ENCODE results near the gene CYP27C1.

The CYP27C1 gene

GRCh38 chr2:127137741-127138140, 82.4 kb downstream of the CYP27C1 start:
- Histone ChIP-seq H3F3A (ENCODE audit: insufficient read depth) (no peaks in the 10 kb centered on the region), H3K9me3 (ENCODE audit: insufficient read depth, low read length) (0 out of 2 replicates have a peak, but pooled peaks cover 5% of the 10 kb centered on the region), H3K9ac (ENCODE audit: low read length) (no peak overlapping the region), H3K9me2 (replicated peaks; ENCODE audit: insufficient read depth, low read length) (no peaks in the 10 kb centered on the region), H4K20me1 (ENCODE audit: low read depth, low read length) (no peaks in the 10 kb centered on the region), H3K79me2 (ENCODE audit: insufficient read depth, low read length) (no peaks in the 10 kb centered on the region), H3K27me3 (ENCODE audit: low read length) (no peaks in the 10 kb centered on the region), H3K36me3 (ENCODE audit: low read length) (no peaks in the 10 kb centered on the region), H3K27ac (ENCODE audit: low read depth, low read length) (no peak overlapping the region), H2AFZ (ENCODE audit: low read depth, low read length, severe bottlenecking) (no peak overlapping the region), H3K4me3 (ENCODE audit: insufficient read depth, low read length, poor library complexity, severe bottlenecking) (no peak overlapping the region), H3K4me2 (ENCODE audit: low read depth, low read length, poor library complexity, severe bottlenecking) (no peak overlapping the region)
- TF ChIP-seq, protein P1, sequence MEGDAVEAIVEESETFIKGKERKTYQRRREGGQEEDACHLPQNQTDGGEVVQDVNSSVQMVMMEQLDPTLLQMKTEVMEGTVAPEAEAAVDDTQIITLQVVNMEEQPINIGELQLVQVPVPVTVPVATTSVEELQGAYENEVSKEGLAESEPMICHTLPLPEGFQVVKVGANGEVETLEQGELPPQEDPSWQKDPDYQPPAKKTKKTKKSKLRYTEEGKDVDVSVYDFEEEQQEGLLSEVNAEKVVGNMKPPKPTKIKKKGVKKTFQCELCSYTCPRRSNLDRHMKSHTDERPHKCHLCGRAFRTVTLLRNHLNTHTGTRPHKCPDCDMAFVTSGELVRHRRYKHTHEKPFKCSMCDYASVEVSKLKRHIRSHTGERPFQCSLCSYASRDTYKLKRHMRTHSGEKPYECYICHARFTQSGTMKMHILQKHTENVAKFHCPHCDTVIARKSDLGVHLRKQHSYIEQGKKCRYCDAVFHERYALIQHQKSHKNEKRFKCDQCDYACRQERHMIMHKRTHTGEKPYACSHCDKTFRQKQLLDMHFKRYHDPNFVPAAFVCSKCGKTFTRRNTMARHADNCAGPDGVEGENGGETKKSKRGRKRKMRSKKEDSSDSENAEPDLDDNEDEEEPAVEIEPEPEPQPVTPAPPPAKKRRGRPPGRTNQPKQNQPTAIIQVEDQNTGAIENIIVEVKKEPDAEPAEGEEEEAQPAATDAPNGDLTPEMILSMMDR (IDR thresholded peaks at IDR 0.05; ENCODE audit: insufficient read depth, low read length, poor library complexity, severe bottlenecking), result no peak

- H3K4me3 ChIP-seq (ENCODE audit: insufficient read depth, low read length, poor library complexity, severe bottlenecking), result no peak overlapping the region
- H3K9me3 ChIP-seq (ENCODE audit: insufficient read depth, low read length), result 0 out of 2 replicates have a peak, but pooled peaks cover 5% of the 10 kb centered on the region
- H3K27ac ChIP-seq (ENCODE audit: low read depth, low read length), result no peak overlapping the region
- H3K9ac ChIP-seq (ENCODE audit: low read length), result no peak overlapping the region
- H2AFZ ChIP-seq (ENCODE audit: low read depth, low read length, severe bottlenecking), result no peak overlapping the region
- H3K27me3 ChIP-seq (ENCODE audit: low read length), result no peaks in the 10 kb centered on the region
- H3K4me2 ChIP-seq (ENCODE audit: low read depth, low read length, poor library complexity, severe bottlenecking), result no peak overlapping the region
- no peaks in the 10 kb centered on the region for H4K20me1 ChIP-seq (ENCODE audit: low read depth, low read length)
- no peaks in the 10 kb centered on the region for H3F3A ChIP-seq (ENCODE audit: insufficient read depth)
- H3K9me2 ChIP-seq (replicated peaks; ENCODE audit: insufficient read depth, low read length), result no peaks in the 10 kb centered on the region
- no peak for TF ChIP-seq EZH2phosphoT487 (conservative IDR thresholded peaks at IDR 0.05; ENCODE audit: low read length)
- TF ChIP-seq, protein P1 (IDR thresholded peaks at IDR 0.05; ENCODE audit: insufficient read depth, low read length, poor library complexity, severe bottlenecking), result no peak
- no peaks in the 10 kb centered on the region for H3K36me3 ChIP-seq (ENCODE audit: low read length)
- no peaks in the 10 kb centered on the region for H3K79me2 ChIP-seq (ENCODE audit: insufficient read depth, low read length)
Measured at GRCh38 chr2:127137225-127137624, 82.9 kb downstream of the CYP27C1 start.

DNA sequence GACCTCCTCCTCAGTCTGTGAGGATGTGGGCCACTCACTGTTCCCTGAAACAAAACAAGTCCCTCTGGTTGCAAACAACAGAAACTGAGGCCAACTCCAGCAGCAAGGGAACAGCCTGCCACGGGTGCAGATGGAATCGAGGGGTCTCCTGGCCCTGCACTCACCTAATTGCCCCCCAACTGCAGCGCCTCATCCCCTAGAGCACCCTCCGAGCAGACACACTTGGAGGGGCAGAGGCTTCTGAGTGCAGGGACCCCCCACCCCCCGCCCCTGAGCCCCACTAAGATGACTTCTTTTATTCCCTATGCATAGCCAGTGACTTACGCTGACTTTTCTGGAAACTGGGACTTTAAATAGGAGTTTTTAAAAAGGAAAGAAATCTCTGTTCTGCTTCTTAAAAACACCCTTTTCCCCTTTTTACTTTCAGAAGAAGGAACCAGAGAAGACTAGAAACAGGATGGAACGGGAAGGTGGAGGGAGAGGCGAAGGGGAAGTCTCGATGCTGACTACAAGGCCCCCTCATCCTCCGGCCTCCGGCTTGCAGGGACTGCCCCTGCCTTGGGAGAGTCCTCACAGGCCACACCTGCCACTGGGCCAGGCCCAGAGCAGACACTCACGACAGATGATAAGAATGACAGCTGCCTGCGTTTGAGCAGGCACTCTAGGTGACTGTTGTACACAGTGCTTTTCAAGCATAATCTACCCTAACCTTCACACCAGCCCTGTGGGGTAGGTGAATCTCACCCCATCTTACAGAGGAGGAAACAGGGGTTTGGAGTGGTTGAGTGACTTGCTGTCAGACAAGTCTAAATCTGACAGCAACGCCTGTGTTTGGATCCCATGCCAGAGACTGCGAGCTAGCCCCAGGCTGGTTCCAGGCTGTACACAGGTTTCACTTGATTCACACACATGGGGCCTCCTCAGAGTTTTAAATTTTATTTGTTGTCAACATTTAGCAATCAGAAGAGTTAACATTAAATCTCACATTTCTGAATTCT, 85.0 kb downstream of the CYP27C1 start:
- no peaks in the 10 kb centered on the region for H4K20me1 ChIP-seq (ENCODE audit: low read depth, low read length)
- no peak overlapping the region for H3K4me2 ChIP-seq (ENCODE audit: low read depth, low read length, poor library complexity, severe bottlenecking)
- TF ChIP-seq, protein P1 (IDR thresholded peaks at IDR 0.05; ENCODE audit: insufficient read depth, low read length, poor library complexity, severe bottlenecking), result no peak
- TF ChIP-seq EZH2phosphoT487 (conservative IDR thresholded peaks at IDR 0.05; ENCODE audit: low read length), result no peak
- no peak overlapping the region for H3K9ac ChIP-seq (ENCODE audit: low read length)
- H3F3A ChIP-seq (ENCODE audit: insufficient read depth), result no peaks in the 10 kb centered on the region
- H3K27me3 ChIP-seq (ENCODE audit: low read length), result no peaks in the 10 kb centered on the region
- H3K9me3 ChIP-seq (ENCODE audit: insufficient read depth, low read length), result 0 out of 2 replicates have a peak, but pooled peaks cover 5% of the 10 kb centered on the region
- H3K4me3 ChIP-seq (ENCODE audit: insufficient read depth, low read length, poor library complexity, severe bottlenecking), result no peak overlapping the region
- H3K79me2 ChIP-seq (ENCODE audit: insufficient read depth, low read length), result no peaks in the 10 kb centered on the region
- no peaks in the 10 kb centered on the region for H3K9me2 ChIP-seq (replicated peaks; ENCODE audit: insufficient read depth, low read length)
- no peak overlapping the region for H3K27ac ChIP-seq (ENCODE audit: low read depth, low read length)
- no peak overlapping the region for H2AFZ ChIP-seq (ENCODE audit: low read depth, low read length, severe bottlenecking)
- no peaks in the 10 kb centered on the region for H3K36me3 ChIP-seq (ENCODE audit: low read length)
